Small intestine (tissue), 7 donors: ENCODE results near the gene DDR1. TPM values are rescaled to one million over a fixed set of nuclear protein-coding genes. Genes with fewer than 3 reads are reported as not detected.

ENCODE experiments used
- DNase-seq, 2 donors: peaks; one replicate each; pipeline versions ENCODE4 v3.0.0 to v3.0.0-alpha.2; 2013
- FAIRE-seq: peaks from 2 replicates; lab custom pipeline; 2012; peaks lifted over from hg19 to GRCh38; lab: Jason Lieb, UNC
- H3K27ac ChIP-seq, 3 donors: one replicate each; pipeline ENCODE4 v1.5.1; 2013; ENCODE audit warnings: low read length in 2 of 3, mild to moderate bottlenecking in 2 of 3, control low read depth in 1 of 3, inconsistent platforms in 1 of 3, low read depth in 1 of 3, moderate library complexity in 1 of 3
- H3K27me3 ChIP-seq, 3 donors: one replicate each; pipeline ENCODE4 v1.6.1; 2013; ENCODE audit warnings: low read length in 3 of 3, inconsistent platforms in 1 of 3; ENCODE audit not compliant: control insufficient read depth in 3 of 3, insufficient read depth in 3 of 3
- H3K36me3 ChIP-seq, 3 donors: one replicate each; pipeline ENCODE4 v1.6.1; 2013; ENCODE audit warnings: low read length in 3 of 3, inconsistent platforms in 1 of 3, low read depth in 1 of 3, mild to moderate bottlenecking in 1 of 3, moderate library complexity in 1 of 3; ENCODE audit not compliant: control insufficient read depth in 3 of 3, insufficient read depth in 2 of 3
- H3K4me1 ChIP-seq, 3 donors: one replicate each; pipeline ENCODE4 v1.6.1; 2013; ENCODE audit warnings: low read length in 2 of 3, inconsistent platforms in 1 of 3, low read depth in 1 of 3, mild to moderate bottlenecking in 1 of 3, moderate library complexity in 1 of 3; ENCODE audit not compliant: control insufficient read depth in 3 of 3, insufficient read depth in 2 of 3
- H3K4me3 ChIP-seq, 3 donors: one replicate each; pipeline ENCODE4 v1.5.1; 2013; ENCODE audit warnings: low read length in 3 of 3, control low read depth in 1 of 3, inconsistent platforms in 1 of 3, low read depth in 1 of 3, mild to moderate bottlenecking in 1 of 3, moderate library complexity in 1 of 3
- H3K9me3 ChIP-seq, 2 donors: one replicate each; pipeline ENCODE4 v1.6.1; 2013; ENCODE audit warnings: low read depth in 1 of 2, low read length in 1 of 2; ENCODE audit not compliant: control insufficient read depth in 2 of 2, insufficient read depth in 1 of 2
- WGBS, 3 donors: extraction: QIAGEN DNeasy Blood & Tissue Kit; methylation state at CpG; one replicate each; pipeline ENCODE4 v1.1.7; 2013; 5-methylcytosine and 5-hydroxymethylcytosine counted together
- polyA plus RNA-seq, 4 donors: library from polyadenylated mRNA; stranded (reverse) in 3 of 4; unstranded in 1 of 4; fragments of 200-250 nt in 3 of 4; fragments of 120-200 nt in 1 of 4; gene quantifications; one replicate each; pipeline versions ENCODE4 v1.2.1 to v1.2.3, GENCODE V29; 2013
- donor health status: healthy with polysubstance abuse.
- donor health status: control.
- donor health status: control.
- donor health status: Bipolar disorder and iron deficiency.
- donor health status: healthy.

The DDR1 gene
- polyA plus RNA-seq, 4 donors = 45.7 to 185 (median 66.5) TPM

- Histone ChIP-seq H3K27ac (peak overlapping the region; percentile 49 to 79 (median 52)), H3K4me1 (peaks cover 0 to 25% (median 0%) of the 10 kb centered on the region in 3 donors)
- 23 to 72% (median 38%) methylated on average over 2 of the region's 2 CpGs for WGBS, 3 donors
Observed at GRCh38 chr6:30839671-30840070, 44.6 kb upstream of the DDR1 start.

GRCh38 chr6:30840084-30840934 is 44.0 kb upstream of the DDR1 start:
- FAIRE-seq = no peak

More at GRCh38 chr6:30839671-30840070, 44.6 kb upstream of the DDR1 start:
- Histone ChIP-seq H3K27me3 (no peaks in the 10 kb centered on the region), H3K9me3 (no peaks in the 10 kb centered on the region), H3K4me3 (no peak overlapping the region), H3K36me3 (no peaks in the 10 kb centered on the region)
- FAIRE-seq (no peak), DNase-seq (peak; percentile 83 to 94)

GRCh38 chr6:30840935-30841643 is 43.2 kb upstream of the DDR1 start:
- DNase-seq (no peak), FAIRE-seq (no peak)
- WGBS, 3 donors = 56 to 67% (median 60%) methylated on average over 4 of the region's 4 CpGs
- Histone ChIP-seq H3K9me3 (no peaks in the 10 kb centered on the region), H3K4me1 (peaks cover 0 to 28% (median 0%) of the 10 kb centered on the region in 3 donors), H3K27ac (no peak overlapping the region), H3K27me3 (no peaks in the 10 kb centered on the region), H3K36me3 (no peaks in the 10 kb centered on the region), H3K4me3 (no peak overlapping the region)

More at GRCh38 chr6:30840084-30840934, 44.0 kb upstream of the DDR1 start:
- Histone ChIP-seq H3K27ac (peak overlapping the region; percentile 34 to 79 (median 49)), H3K36me3 (no peaks in the 10 kb centered on the region), H3K9me3 (no peaks in the 10 kb centered on the region), H3K4me3 (no peak overlapping the region), H3K27me3 (no peaks in the 10 kb centered on the region), H3K4me1 (peaks cover 0 to 25% (median 0%) of the 10 kb centered on the region in 3 donors)
- no peak for DNase-seq
- WGBS, 3 donors = 18 to 54% (median 40%) methylated on average over 9 of the region's 9 CpGs

- Histone ChIP-seq H3K27me3 (no peaks in the 10 kb centered on the region), H3K4me3 (no peak overlapping the region), H3K4me1 (peaks cover 0 to 28% (median 0%) of the 10 kb centered on the region in 3 donors), H3K36me3 (no peaks in the 10 kb centered on the region), H3K9me3 (no peaks in the 10 kb centered on the region), H3K27ac (no peak overlapping the region)
- no peak for DNase-seq
- WGBS, 3 donors = 63 to 68% (median 67%) methylated on average over 6 of the region's 6 CpGs
- no peak for FAIRE-seq
Observed at GRCh38 chr6:30841644-30842504, 42.4 kb upstream of the DDR1 start.

- Histone ChIP-seq H3K9me3 (no peaks in the 10 kb centered on the region), H3K27me3 (no peaks in the 10 kb centered on the region), H3K4me3 (no peak overlapping the region), H3K4me1 (peaks cover 0 to 28% (median 0%) of the 10 kb centered on the region in 3 donors), H3K36me3 (no peaks in the 10 kb centered on the region), H3K27ac (no peak overlapping the region)
- DNase-seq = no peak
- no peak for FAIRE-seq
- WGBS, 3 donors = 78 to 84% (median 83%) methylated on average over 12 of the region's 12 CpGs
Observed at GRCh38 chr6:30842754-30843610, 41.3 kb upstream of the DDR1 start.

GRCh38 chr6:30843611-30843998 is 40.7 kb upstream of the DDR1 start:
- H3K4me3 ChIP-seq = no peak overlapping the region
- WGBS, 3 donors = 46 to 76% (median 66%) methylated on average over 3 of the region's 3 CpGs
- H3K36me3 ChIP-seq = no peaks in the 10 kb centered on the region
- peaks cover 0 to 28% (median 0%) of the 10 kb centered on the region in 3 donors for H3K4me1 ChIP-seq
- no peaks in the 10 kb centered on the region for H3K27me3 ChIP-seq
- H3K9me3 ChIP-seq = no peaks in the 10 kb centered on the region
- H3K27ac ChIP-seq = no peak overlapping the region
- no peak for FAIRE-seq
- DNase-seq = no peak

GRCh38 chr6:30844118-30844535 is 40.2 kb upstream of the DDR1 start:
- Histone ChIP-seq H3K4me3 (no peak overlapping the region), H3K36me3 (no peaks in the 10 kb centered on the region), H3K4me1 (peaks cover 0 to 28% (median 0%) of the 10 kb centered on the region in 3 donors), H3K27me3 (no peaks in the 10 kb centered on the region), H3K27ac (no peak overlapping the region), H3K9me3 (no peaks in the 10 kb centered on the region)
- FAIRE-seq (no peak), DNase-seq (no peak)
- 83 to 94% (median 92%) methylated on average over 3 of the region's 3 CpGs for WGBS, 3 donors
